SIG-M5 treated with dmso at 0.1 percent for 504 hours (cell line): ENCODE data around the gene FKBP4.

ENCODE experiments used
- DNase-seq: peaks from one replicate; lab custom pipeline; 2025; ENCODE audit not compliant: unreplicated experiment; lab: John Stamatoyannopoulos, UW

The FKBP4 gene

DNA sequence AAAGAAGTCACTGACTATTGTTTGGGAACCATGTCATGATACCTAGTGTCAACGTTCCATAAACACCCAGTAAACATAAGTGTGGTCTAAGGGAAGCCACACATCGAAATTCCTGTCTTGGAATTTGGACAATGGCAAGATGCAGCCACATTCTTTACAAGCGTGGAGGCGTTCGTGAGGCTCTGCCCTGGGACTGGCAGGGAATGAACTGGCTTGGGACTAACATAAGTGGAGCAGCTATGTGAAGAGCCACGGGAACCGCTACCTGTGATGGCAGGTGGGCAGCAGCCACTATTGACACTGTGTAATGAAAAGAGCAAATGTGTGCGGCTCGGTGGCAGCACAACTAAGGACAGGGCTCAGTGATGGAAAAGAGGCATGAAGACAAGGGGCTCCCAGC lies 50.0 kb downstream of the FKBP4 start:
- DNase-seq = no peak

DNA sequence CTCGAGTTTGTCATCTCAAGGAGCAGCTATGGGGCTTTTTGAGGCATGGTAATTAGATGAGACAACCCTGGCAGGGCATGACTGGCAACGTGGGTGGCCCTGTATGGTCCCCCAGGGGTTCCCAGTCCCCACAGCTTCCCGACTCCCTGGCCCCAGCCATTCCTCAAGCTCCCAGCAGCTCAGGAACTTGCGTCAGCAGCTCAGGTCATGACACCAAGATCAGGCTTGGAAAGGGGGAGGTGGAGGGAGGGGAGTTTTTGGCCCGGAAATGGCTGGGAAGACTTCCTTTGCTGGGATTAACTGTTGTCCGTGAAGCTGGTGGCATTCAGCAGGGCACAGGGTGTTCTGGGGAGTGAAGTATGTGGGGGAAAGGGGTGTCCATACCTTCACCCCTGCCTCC lies 50.5 kb downstream of the FKBP4 start:
- no peak for DNase-seq

DNA sequence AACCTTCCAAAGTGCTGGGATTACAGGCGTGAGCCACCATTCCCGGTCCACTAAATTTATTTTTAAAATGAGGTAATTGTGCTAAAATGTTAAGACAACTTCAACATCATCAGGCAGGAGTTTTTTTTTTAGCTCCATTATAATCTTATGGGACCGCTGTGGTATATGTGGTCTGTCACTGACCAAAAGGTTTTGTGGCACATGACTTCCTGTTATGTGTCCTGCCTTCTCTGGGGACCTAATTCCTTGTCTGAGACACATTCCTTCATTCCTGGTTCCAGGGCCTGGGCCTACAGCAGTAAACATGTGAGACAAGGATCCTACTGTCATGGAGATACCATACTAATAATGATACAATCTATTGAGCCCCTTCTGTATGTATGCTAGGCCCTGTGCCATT lies 57.2 kb downstream of the FKBP4 start:
- no peak for DNase-seq

- peak; percentile 33 for DNase-seq
Observed at GRCh38 chr12:2853626-2854025, 58.9 kb downstream of the FKBP4 start.
